WTC11 (cell line): ENCODE data around the gene CANX. TPM values are rescaled to one million over a fixed set of nuclear protein-coding genes. Genes with fewer than 3 reads are reported as not detected.

ENCODE experiments used
- ATF1 ChIP-seq: sonication (generic); formaldehyde crosslinking; IDR thresholded peaks from 2 replicates; pipeline ENCODE4 v1.8.1; 2023; ENCODE audit warnings: mild to moderate bottlenecking, moderate library complexity, missing genetic modification reagents
- ELF4 ChIP-seq: sonication (generic); formaldehyde crosslinking; IDR thresholded peaks from 2 replicates; pipeline ENCODE4 v1.8.1; 2022; ENCODE audit warnings: low read depth, mild to moderate bottlenecking, moderate library complexity, missing genetic modification reagents
- GTF2I ChIP-seq: fragments of 250-450 bp; sonication (Bioruptor Pico); conservative IDR thresholded peaks from 2 replicates; pipeline ENCODE4 v1.4.0; 2021; ENCODE audit warnings: mild to moderate bottlenecking
- TEAD4 ChIP-seq: sonication (generic); formaldehyde crosslinking; IDR thresholded peaks from 2 replicates; pipeline ENCODE4 v1.8.0; 2022; ENCODE audit warnings: mild to moderate bottlenecking, missing genetic modification reagents
- TP53 ChIP-seq: sonication (generic); formaldehyde crosslinking; IDR thresholded peaks from 2 replicates; pipeline ENCODE4 v1.8.1; 2023; ENCODE audit warnings: mild to moderate bottlenecking, missing genetic modification reagents
- ZNF138 ChIP-seq: sonication (generic); formaldehyde crosslinking; conservative IDR thresholded peaks from 2 replicates; pipeline ENCODE4 v1.8.1; 2022; ENCODE audit warnings: mild to moderate bottlenecking, moderate library complexity, missing genetic modification reagents
- ZNF263 ChIP-seq: sonication (generic); formaldehyde crosslinking; IDR thresholded peaks from 2 replicates; pipeline ENCODE4 v1.8.1; 2022; ENCODE audit warnings: low read depth, mild to moderate bottlenecking, moderate library complexity, missing genetic modification reagents
- ZNF317 ChIP-seq: sonication (generic); formaldehyde crosslinking; IDR thresholded peaks from 2 replicates; pipeline ENCODE4 v1.8.1; 2023; ENCODE audit warnings: low read depth, mild to moderate bottlenecking, moderate library complexity, missing genetic modification reagents, borderline replicate concordance
- total RNA-seq: library from RNA; stranded (reverse); gene quantifications from 3 replicates; pipeline ENCODE4 v1.2.3, GENCODE V29; 2021
- TF ChIP-seq, protein P1 (sequence below): sonication (generic); formaldehyde crosslinking; IDR thresholded peaks from 2 replicates; pipeline ENCODE4 v1.8.1; 2023; ENCODE audit warnings: mild to moderate bottlenecking, missing genetic modification reagents, moderate library complexity
- TF ChIP-seq, protein P2 (sequence below): sonication (generic); formaldehyde crosslinking; IDR thresholded peaks from 2 replicates; pipeline ENCODE4 v1.8.1; 2023; ENCODE audit warnings: mild to moderate bottlenecking, missing genetic modification reagents, moderate library complexity
- TF ChIP-seq, protein P3 (sequence below): fragments of 250-450 bp; sonication (Bioruptor Pico); IDR thresholded peaks from 2 replicates; pipeline ENCODE4 v1.9.0; 2021; ENCODE audit warnings: mild to moderate bottlenecking
- TF ChIP-seq, protein P4 (sequence below): sonication (generic); formaldehyde crosslinking; IDR thresholded peaks from 2 replicates; pipeline ENCODE4 v1.8.1; 2023; ENCODE audit warnings: mild to moderate bottlenecking, missing genetic modification reagents
- TF ChIP-seq, protein P5 (sequence below): fragments of 250-450 bp; sonication (Bioruptor Pico); IDR thresholded peaks from 2 replicates; pipeline ENCODE4 v1.9.0; 2021; ENCODE audit warnings: mild to moderate bottlenecking
- TF ChIP-seq, protein P6 (sequence below): sonication (generic); formaldehyde crosslinking; IDR thresholded peaks from 2 replicates; pipeline ENCODE4 v1.8.0; 2022; ENCODE audit warnings: mild to moderate bottlenecking, missing genetic modification reagents
- TF ChIP-seq, protein P7 (sequence below): sonication (generic); formaldehyde crosslinking; IDR thresholded peaks from 2 replicates; pipeline ENCODE4 v1.8.1; 2022; ENCODE audit warnings: low read depth, mild to moderate bottlenecking, moderate library complexity, missing genetic modification reagents, borderline replicate concordance
- TF ChIP-seq, protein P8 (sequence below): sonication (generic); formaldehyde crosslinking; IDR thresholded peaks from 2 replicates; pipeline ENCODE4 v1.8.0; 2022; ENCODE audit warnings: mild to moderate bottlenecking, missing genetic modification reagents
- TF ChIP-seq, protein P9 (sequence below): sonication (generic); formaldehyde crosslinking; IDR thresholded peaks from 2 replicates; pipeline ENCODE4 v1.8.0; 2023; ENCODE audit warnings: missing genetic modification reagents, mild to moderate bottlenecking, borderline replicate concordance

The CANX gene
- total RNA-seq, 1 experiment from 2014 or later = 611 TPM

DNA sequence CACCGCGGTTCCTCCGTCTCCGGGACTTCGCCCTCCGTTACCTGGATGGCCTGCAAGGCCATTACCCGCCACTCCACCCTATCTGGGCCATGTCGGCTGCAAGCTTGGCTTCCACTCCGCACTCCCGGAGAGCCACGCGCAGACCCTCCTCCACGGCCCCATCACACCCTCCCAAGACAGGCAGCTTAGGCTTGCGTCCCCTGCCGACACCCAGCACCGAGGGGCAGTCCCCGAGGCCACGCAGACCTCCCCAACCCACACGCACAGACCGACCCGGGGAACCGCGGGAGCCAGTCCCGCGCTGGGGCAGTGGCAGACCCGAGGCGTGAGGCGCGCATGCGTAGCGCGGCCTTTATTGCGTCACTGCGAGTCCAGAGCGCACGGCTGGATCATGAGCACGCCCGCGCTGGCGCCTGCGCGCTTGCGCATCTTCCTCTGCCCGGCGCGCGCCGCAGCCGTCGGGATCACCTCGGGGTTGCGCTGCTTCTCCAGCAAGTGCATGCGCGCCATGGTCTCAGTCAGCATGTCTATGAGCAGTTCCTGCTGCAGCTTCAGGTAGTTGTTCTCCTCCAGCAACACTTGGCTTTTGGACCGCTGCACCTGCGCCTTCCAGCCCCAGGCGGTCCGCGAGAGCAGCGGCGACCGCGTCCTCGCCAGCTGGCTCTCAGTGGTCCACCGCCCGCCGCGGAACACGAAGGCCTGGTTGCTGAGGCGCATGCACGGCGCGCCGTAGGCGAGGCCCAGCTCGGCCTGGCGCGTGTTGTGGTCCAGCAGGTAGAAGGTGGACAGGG is 20.3 kb upstream of the CANX start (continued):
- TF ChIP-seq, protein P1, sequence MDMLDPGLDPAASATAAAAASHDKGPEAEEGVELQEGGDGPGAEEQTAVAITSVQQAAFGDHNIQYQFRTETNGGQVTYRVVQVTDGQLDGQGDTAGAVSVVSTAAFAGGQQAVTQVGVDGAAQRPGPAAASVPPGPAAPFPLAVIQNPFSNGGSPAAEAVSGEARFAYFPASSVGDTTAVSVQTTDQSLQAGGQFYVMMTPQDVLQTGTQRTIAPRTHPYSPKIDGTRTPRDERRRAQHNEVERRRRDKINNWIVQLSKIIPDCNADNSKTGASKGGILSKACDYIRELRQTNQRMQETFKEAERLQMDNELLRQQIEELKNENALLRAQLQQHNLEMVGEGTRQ (CRISPR knock-in tag) = 0 out of 2 replicates have a peak, but pooled peaks have one; percentile 29
- TF ChIP-seq, protein P2, sequence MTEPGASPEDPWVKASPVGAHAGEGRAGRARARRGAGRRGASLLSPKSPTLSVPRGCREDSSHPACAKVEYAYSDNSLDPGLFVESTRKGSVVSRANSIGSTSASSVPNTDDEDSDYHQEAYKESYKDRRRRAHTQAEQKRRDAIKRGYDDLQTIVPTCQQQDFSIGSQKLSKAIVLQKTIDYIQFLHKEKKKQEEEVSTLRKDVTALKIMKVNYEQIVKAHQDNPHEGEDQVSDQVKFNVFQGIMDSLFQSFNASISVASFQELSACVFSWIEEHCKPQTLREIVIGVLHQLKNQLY = no peak; the same call in none of the 2 replicates
- TF ChIP-seq, protein P3, sequence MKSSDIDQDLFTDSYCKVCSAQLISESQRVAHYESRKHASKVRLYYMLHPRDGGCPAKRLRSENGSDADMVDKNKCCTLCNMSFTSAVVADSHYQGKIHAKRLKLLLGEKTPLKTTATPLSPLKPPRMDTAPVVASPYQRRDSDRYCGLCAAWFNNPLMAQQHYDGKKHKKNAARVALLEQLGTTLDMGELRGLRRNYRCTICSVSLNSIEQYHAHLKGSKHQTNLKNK (CRISPR knock-in tag) = no peak
- peak; percentile 97; the same call in 1 of the 2 replicates for TF ChIP-seq ATF1 (CRISPR knock-in tag)
- TF ChIP-seq, protein P4, sequence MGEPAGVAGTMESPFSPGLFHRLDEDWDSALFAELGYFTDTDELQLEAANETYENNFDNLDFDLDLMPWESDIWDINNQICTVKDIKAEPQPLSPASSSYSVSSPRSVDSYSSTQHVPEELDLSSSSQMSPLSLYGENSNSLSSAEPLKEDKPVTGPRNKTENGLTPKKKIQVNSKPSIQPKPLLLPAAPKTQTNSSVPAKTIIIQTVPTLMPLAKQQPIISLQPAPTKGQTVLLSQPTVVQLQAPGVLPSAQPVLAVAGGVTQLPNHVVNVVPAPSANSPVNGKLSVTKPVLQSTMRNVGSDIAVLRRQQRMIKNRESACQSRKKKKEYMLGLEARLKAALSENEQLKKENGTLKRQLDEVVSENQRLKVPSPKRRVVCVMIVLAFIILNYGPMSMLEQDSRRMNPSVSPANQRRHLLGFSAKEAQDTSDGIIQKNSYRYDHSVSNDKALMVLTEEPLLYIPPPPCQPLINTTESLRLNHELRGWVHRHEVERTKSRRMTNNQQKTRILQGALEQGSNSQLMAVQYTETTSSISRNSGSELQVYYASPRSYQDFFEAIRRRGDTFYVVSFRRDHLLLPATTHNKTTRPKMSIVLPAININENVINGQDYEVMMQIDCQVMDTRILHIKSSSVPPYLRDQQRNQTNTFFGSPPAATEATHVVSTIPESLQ (CRISPR knock-in tag) = peak; percentile 70; the same call in 1 of the 2 replicates
- TF ChIP-seq, protein P5, sequence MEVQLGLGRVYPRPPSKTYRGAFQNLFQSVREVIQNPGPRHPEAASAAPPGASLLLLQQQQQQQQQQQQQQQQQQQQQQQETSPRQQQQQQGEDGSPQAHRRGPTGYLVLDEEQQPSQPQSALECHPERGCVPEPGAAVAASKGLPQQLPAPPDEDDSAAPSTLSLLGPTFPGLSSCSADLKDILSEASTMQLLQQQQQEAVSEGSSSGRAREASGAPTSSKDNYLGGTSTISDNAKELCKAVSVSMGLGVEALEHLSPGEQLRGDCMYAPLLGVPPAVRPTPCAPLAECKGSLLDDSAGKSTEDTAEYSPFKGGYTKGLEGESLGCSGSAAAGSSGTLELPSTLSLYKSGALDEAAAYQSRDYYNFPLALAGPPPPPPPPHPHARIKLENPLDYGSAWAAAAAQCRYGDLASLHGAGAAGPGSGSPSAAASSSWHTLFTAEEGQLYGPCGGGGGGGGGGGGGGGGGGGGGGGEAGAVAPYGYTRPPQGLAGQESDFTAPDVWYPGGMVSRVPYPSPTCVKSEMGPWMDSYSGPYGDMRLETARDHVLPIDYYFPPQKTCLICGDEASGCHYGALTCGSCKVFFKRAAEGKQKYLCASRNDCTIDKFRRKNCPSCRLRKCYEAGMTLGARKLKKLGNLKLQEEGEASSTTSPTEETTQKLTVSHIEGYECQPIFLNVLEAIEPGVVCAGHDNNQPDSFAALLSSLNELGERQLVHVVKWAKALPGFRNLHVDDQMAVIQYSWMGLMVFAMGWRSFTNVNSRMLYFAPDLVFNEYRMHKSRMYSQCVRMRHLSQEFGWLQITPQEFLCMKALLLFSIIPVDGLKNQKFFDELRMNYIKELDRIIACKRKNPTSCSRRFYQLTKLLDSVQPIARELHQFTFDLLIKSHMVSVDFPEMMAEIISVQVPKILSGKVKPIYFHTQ (CRISPR knock-in tag) = no peak
- TF ChIP-seq ELF4 (CRISPR knock-in tag) = peak; percentile 96; the same call in 1 of the 2 replicates
- TF ChIP-seq, protein P6, sequence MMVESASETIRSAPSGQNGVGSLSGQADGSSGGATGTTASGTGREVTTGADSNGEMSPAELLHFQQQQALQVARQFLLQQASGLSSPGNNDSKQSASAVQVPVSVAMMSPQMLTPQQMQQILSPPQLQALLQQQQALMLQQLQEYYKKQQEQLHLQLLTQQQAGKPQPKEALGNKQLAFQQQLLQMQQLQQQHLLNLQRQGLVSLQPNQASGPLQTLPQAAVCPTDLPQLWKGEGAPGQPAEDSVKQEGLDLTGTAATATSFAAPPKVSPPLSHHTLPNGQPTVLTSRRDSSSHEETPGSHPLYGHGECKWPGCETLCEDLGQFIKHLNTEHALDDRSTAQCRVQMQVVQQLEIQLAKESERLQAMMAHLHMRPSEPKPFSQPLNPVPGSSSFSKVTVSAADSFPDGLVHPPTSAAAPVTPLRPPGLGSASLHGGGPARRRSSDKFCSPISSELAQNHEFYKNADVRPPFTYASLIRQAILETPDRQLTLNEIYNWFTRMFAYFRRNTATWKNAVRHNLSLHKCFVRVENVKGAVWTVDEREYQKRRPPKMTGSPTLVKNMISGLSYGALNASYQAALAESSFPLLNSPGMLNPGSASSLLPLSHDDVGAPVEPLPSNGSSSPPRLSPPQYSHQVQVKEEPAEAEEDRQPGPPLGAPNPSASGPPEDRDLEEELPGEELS (CRISPR knock-in tag) = peak; percentile 98
- peak; percentile 82; the same call in 1 of the 2 replicates for TF ChIP-seq ZNF263
- TF ChIP-seq, protein P7, sequence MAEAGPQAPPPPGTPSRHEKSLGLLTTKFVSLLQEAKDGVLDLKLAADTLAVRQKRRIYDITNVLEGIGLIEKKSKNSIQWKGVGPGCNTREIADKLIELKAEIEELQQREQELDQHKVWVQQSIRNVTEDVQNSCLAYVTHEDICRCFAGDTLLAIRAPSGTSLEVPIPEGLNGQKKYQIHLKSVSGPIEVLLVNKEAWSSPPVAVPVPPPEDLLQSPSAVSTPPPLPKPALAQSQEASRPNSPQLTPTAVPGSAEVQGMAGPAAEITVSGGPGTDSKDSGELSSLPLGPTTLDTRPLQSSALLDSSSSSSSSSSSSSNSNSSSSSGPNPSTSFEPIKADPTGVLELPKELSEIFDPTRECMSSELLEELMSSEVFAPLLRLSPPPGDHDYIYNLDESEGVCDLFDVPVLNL (CRISPR knock-in tag) = peak; percentile 89
- TF ChIP-seq TEAD4 (CRISPR knock-in tag) = peak; percentile 68; the same call in 1 of the 2 replicates
- TF ChIP-seq TP53 (CRISPR knock-in tag) = peak; percentile 96
- TF ChIP-seq, protein P8, sequence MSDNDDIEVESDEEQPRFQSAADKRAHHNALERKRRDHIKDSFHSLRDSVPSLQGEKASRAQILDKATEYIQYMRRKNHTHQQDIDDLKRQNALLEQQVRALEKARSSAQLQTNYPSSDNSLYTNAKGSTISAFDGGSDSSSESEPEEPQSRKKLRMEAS (CRISPR knock-in tag) = peak; percentile 100
- TF ChIP-seq, protein P9, sequence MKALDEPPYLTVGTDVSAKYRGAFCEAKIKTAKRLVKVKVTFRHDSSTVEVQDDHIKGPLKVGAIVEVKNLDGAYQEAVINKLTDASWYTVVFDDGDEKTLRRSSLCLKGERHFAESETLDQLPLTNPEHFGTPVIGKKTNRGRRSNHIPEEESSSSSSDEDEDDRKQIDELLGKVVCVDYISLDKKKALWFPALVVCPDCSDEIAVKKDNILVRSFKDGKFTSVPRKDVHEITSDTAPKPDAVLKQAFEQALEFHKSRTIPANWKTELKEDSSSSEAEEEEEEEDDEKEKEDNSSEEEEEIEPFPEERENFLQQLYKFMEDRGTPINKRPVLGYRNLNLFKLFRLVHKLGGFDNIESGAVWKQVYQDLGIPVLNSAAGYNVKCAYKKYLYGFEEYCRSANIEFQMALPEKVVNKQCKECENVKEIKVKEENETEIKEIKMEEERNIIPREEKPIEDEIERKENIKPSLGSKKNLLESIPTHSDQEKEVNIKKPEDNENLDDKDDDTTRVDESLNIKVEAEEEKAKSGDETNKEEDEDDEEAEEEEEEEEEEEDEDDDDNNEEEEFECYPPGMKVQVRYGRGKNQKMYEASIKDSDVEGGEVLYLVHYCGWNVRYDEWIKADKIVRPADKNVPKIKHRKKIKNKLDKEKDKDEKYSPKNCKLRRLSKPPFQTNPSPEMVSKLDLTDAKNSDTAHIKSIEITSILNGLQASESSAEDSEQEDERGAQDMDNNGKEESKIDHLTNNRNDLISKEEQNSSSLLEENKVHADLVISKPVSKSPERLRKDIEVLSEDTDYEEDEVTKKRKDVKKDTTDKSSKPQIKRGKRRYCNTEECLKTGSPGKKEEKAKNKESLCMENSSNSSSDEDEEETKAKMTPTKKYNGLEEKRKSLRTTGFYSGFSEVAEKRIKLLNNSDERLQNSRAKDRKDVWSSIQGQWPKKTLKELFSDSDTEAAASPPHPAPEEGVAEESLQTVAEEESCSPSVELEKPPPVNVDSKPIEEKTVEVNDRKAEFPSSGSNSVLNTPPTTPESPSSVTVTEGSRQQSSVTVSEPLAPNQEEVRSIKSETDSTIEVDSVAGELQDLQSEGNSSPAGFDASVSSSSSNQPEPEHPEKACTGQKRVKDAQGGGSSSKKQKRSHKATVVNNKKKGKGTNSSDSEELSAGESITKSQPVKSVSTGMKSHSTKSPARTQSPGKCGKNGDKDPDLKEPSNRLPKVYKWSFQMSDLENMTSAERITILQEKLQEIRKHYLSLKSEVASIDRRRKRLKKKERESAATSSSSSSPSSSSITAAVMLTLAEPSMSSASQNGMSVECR (CRISPR knock-in tag) = peak; percentile 95
- no peak for TF ChIP-seq GTF2I (CRISPR knock-in tag)
- TF ChIP-seq ZNF317 (CRISPR knock-in tag) = peak; percentile 82
- TF ChIP-seq ZNF138 (CRISPR knock-in tag) = peak; percentile 98
